GM10248 (cell line): ENCODE measurements around the gene NHS.

Source experiments
- CTCF ChIA-PET: fragments of 300-600 bp; sonication (Branson Sonifier 250); formaldehyde crosslinking; extraction: SDS; loops from one replicate; lab custom pipeline; 2021; ENCODE audit warnings: antibody characterized with exemption; lab: Yijun Ruan, JAX
- POLR2A ChIA-PET: fragments of 350-650 bp; sonication (Branson Sonifier 250); formaldehyde crosslinking; extraction: SDS; loops from one replicate; lab custom pipeline; 2020; ENCODE audit warnings: antibody characterized with exemption; lab: Yijun Ruan, JAX
- DNase-seq: peaks from one replicate; pipeline ENCODE4 v3.0.0; 2012; ENCODE audit errors: extremely low spot score
- TF ChIP-seq, protein P1 (sequence below): IDR thresholded peaks from 2 replicates; pipeline ENCODE4 v1.5.1; 2012; ENCODE audit warnings: mild to moderate bottlenecking, low read depth; ENCODE audit errors: extremely low read depth, missing control alignments, control extremely low read depth

The NHS gene

DNA sequence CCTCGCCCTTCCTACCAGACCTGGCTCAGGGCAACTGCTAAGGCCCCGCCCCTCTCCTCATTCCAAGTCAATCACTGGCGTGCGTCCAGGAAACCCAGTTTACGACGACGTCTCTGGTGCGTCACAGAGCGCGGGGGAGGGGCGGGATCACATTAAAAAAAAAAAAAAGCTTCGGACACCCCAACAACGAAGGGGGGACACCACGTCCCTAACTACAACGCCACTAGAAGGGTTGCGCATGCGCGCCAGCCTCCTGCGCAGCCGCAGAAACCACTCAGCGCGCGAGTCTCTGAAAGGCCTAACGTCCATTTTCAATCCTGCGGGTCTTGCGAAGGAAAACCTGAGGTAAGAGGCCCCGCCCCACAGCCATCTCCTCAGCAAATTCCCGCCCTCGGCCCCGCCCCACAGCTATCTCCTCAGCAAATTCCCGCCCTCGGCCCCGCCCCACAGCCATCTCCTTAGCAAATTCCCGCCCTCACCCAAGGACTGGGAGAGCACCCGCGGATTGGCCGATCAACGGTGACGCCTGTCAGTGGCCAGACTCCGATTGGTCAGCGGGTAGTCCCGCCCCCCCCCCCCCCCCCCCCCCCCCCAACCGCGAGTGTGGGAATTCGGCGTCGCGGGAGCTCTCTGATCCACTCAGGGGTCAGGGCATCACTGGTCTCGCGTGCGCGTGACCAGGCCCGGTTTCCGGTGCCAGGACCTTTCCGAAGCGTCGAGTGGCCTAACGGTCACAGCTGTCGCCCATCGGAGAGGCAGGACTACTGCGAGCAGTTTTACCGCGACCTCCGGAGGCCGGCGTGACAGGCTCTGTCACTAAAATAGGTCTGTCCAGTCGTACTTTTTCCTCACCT, 362.1 kb downstream of the NHS start, which contains the start of gene SCML1:
Gene SCML1, plus strand, starts transcription at position 638 of the 854 bp plus-strand sequence. CDS start 6,694 bp downstream, outside the sequence.
- DNase-seq, result peak; percentile 40
- ChIA-PET POLR2A (interaction anchor here (0.7 kb wide), 2 partner anchors 27 to 1030 kb away, joined by 4 to 6 read pairs; no protein-coding TSS in a partner anchor), CTCF (no interaction called here)
- TF ChIP-seq, protein P1, sequence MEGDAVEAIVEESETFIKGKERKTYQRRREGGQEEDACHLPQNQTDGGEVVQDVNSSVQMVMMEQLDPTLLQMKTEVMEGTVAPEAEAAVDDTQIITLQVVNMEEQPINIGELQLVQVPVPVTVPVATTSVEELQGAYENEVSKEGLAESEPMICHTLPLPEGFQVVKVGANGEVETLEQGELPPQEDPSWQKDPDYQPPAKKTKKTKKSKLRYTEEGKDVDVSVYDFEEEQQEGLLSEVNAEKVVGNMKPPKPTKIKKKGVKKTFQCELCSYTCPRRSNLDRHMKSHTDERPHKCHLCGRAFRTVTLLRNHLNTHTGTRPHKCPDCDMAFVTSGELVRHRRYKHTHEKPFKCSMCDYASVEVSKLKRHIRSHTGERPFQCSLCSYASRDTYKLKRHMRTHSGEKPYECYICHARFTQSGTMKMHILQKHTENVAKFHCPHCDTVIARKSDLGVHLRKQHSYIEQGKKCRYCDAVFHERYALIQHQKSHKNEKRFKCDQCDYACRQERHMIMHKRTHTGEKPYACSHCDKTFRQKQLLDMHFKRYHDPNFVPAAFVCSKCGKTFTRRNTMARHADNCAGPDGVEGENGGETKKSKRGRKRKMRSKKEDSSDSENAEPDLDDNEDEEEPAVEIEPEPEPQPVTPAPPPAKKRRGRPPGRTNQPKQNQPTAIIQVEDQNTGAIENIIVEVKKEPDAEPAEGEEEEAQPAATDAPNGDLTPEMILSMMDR, result no peak

DNA sequence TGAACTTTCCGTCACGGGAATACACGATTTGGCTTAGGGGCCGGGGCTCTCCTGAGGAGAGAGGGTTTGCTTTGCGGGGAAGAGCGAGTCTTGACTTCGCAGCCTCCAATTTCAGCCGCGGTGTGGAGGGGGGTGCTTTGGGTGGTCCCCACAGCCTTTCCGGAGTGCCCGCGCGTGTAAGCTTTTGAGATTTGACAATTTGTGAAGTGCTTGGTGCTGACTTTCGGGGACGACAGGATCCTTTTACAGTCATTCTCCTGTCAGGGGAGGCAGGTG, 362.6 kb downstream of the NHS start:
- ChIA-PET CTCF (no interaction called here), POLR2A (interaction anchor here (0.7 kb wide), 1 partner anchor 1030 kb away, joined by 4 read pairs; no protein-coding TSS in a partner anchor)
- peak; percentile 6 for DNase-seq
- TF ChIP-seq, protein P1, result no peak

DNA sequence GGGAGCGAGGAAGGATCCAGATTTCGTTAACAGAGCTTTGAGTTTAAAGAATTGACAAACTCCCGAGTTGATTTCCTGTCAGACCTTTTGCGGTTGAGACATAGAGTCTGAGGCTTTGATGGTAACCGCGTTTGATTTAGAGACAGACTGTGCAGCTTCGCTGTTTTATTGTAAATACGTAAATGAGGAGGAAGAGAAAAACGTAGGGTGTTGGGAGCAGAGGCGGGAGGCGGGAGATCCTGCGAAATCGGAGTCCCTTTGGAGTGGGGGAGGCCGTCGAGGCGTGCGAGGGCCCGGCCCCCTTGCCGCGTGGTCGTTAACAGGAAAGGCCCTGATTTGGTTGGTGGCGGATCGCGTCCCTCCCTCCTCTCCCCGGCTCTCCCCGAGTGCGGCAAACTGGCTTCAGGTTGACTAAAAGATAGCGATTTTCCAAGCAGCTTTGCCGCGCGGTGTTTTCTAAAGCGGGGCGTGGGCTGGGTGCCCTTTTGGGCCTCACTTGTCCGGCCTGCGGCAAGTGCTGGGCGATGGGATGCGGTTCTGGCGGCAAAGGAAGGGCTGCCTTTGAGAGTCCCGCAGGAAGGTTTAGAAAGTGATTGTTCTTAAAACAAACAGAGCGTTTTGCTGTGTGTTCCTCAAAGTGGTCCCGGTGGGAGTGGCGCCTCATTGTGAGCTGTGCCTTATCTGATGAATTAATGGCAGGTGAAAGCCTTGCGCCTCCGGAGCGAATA, 363.1 kb downstream of the NHS start:
- POLR2A ChIA-PET, result no interaction called here
- TF ChIP-seq, protein P1, result no peak
- CTCF ChIA-PET, result no interaction called here
- no peak for DNase-seq

DNA sequence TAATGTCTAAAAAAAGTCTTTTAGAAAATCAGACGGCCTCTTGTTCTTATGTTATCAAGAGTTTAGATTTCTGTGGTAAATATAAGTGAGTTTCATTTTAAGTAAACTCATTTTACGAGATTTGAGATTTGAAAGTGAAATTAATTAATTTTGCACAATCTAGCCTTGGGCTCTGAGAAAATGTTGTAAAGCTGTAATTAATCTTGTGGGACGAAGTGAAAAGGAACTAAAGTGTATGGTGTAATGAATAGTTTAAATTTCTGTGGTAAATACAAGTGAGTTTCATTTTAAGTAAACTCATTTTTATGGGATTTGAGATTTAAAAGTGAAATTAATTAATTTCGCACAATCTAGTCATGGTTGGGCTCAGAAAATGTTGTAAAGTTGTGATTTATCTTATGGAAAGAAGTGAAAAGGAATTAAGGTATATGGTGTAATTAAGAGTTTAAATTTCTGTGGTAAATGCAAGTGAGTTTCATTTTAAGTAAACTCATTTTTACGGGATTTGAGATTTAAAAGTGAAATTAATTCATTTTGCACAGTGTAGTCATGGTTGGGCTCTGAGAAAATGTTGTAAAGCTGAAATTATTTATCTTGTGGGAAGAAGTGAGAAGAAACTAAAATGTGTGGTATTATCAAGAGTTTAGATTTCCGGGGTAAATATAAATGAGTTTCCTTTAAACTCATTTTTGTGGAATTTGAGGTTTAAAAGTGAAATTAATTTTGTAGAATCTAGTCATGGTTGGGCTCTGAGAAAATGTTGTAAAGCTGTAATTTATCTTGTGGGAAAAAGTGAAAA, 363.9 kb downstream of the NHS start:
- TF ChIP-seq, protein P1, result no peak
- POLR2A ChIA-PET, result no interaction called here
- CTCF ChIA-PET, result no interaction called here
- DNase-seq, result no peak

DNA sequence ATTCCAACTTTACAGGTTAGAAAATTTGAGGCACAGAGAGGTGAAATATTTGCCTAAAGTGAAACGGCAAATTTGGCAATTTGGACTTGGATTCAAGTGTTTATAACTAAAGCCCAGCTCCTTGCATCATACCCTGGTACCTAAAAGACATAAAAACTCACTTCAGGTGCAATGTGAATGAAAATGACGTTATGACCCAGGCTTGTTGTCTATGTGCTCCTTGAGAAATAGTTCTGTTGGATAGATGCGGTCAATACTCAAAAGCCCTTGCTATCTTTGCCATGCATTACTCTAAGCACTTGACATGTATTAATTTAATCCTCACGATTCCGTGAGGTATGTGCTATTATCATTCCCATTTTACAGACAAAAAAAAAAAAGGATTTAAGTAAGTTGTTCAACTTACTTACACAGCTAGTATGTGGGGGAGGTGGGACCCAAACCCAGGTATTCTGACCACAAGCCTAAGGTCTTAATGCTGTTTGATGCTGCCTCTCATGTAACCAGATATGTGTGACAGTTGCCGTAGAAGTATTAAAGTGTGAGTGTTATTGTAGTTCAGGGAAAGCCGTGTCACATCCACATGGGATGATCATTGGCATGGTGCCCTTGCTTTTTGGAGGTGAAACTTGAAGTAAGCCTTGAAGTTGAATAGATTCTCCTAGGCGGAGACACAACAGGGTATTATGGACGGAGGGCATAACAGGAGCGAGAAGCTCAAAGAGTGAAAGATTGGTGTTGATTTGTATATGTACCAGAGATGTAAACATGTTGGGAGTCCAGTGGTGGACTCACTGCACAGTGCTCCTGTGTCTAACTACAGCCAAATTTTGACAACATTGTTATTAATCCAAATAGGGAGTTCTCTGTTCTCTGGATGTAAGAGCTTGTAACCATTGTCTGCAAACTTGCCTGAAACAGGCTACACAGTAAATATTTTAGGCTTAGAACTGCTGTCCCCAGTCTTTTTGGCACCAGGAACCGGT, 365.4 kb downstream of the NHS start:
- TF ChIP-seq, protein P1, result no peak
- CTCF ChIA-PET, result no interaction called here
- DNase-seq, result no peak
- POLR2A ChIA-PET, result no interaction called here
